CD8-positive, alpha-beta memory T cell (primary cell): Measurements from ENCODE around the gene EIF4E. TPM values are rescaled to one million over a fixed set of nuclear protein-coding genes. Genes with fewer than 3 reads are reported as not detected.

Experiments
- CTCF ChIA-PET: fragments of 350-600 bp; sonication (Branson Sonifier 250); formaldehyde crosslinking; loops from one replicate; lab custom pipeline; 2021; ENCODE audit warnings: antibody characterized with exemption; lab: Charles Lee
- POLR2A ChIA-PET: fragments of 350-600 bp; sonication (Branson Sonifier 250); formaldehyde crosslinking; loops from one replicate; lab custom pipeline; 2021; ENCODE audit warnings: antibody characterized with exemption; lab: Charles Lee
- DNase-seq, 5 donors: peaks; one replicate each; pipeline versions ENCODE4 v3.0.0 to v3.0.0-alpha.2; 2020 to 2022; ENCODE audit warnings: mixed read lengths in 1 of 5
- H3K27ac ChIP-seq: one replicate; pipeline ENCODE4 v1.7.0; 2013; ENCODE audit warnings: low read depth, mild to moderate bottlenecking, low read length, moderate library complexity
- H3K27me3 ChIP-seq: 2 replicates; pipeline ENCODE4 v1.7.0; 2013; ENCODE audit warnings: low read length, mild to moderate bottlenecking; ENCODE audit not compliant: insufficient read depth, poor library complexity, severe bottlenecking
- H3K36me3 ChIP-seq: 2 replicates; pipeline ENCODE4 v1.7.0; 2013; ENCODE audit warnings: mild to moderate bottlenecking, low read length, moderate library complexity; ENCODE audit not compliant: insufficient read depth
- H3K4me1 ChIP-seq: 2 replicates; pipeline ENCODE4 v1.7.0; 2013; ENCODE audit warnings: mild to moderate bottlenecking, low read length, moderate library complexity; ENCODE audit not compliant: insufficient read depth
- H3K4me3 ChIP-seq: 2 replicates; pipeline ENCODE4 v1.7.0; 2013; ENCODE audit warnings: mild to moderate bottlenecking, low read length
- H3K9me3 ChIP-seq: 2 replicates; pipeline ENCODE4 v1.7.0; 2013; ENCODE audit warnings: mild to moderate bottlenecking, low read length
- H3K27ac Mint-ChIP-seq, 8 donors: one replicate each; pipeline ENCODE4 v1.8.0; 2020 to 2021; ENCODE audit warnings: mixed read lengths in 8 of 8, mild to moderate bottlenecking in 6 of 8, inconsistent platforms in 3 of 8, moderate library complexity in 3 of 8
- H3K27me3 Mint-ChIP-seq, 2 donors: one replicate each; pipeline ENCODE4 v1.8.0; 2020 to 2021; ENCODE audit warnings: mixed read lengths in 2 of 2, mild to moderate bottlenecking in 1 of 2, moderate library complexity in 1 of 2
- H3K36me3 Mint-ChIP-seq, 3 donors: one replicate each; pipeline ENCODE4 v1.8.0; 2020 to 2021; ENCODE audit warnings: mixed read lengths in 3 of 3, inconsistent platforms in 1 of 3, mild to moderate bottlenecking in 1 of 3
- H3K4me1 Mint-ChIP-seq, 3 donors: one replicate each; pipeline ENCODE4 v1.8.0; 2020 to 2021; ENCODE audit warnings: mixed read lengths in 3 of 3, inconsistent platforms in 1 of 3, mild to moderate bottlenecking in 1 of 3
- H3K4me3 Mint-ChIP-seq, 7 donors: one replicate each; pipeline ENCODE4 v1.8.0; 2020 to 2021; ENCODE audit warnings: mixed read lengths in 7 of 7, mild to moderate bottlenecking in 6 of 7, moderate library complexity in 4 of 7, inconsistent platforms in 2 of 7
- H3K9me3 Mint-ChIP-seq, 5 donors: one replicate each; pipeline ENCODE4 v1.8.0; 2020 to 2022; ENCODE audit warnings: mixed read lengths in 5 of 5, mild to moderate bottlenecking in 3 of 5, moderate library complexity in 2 of 5, inconsistent platforms in 1 of 5
- polyA plus RNA-seq: library from polyadenylated mRNA; unstranded; fragments of 300-500 nt; fragmentation: Illumina TruSeq; gene quantifications from one replicate; pipeline ENCODE4 v1.2.3, GENCODE V29; 2021
- total RNA-seq, 2 experiments: library from RNA; stranded (reverse); gene quantifications; one replicate each; pipeline ENCODE4 v1.2.3, GENCODE V29; 2021

The EIF4E gene
- total and polyA plus RNA-seq, 3 experiments from 2014 or later = 58.5 to 168 (median 157) TPM

DNA sequence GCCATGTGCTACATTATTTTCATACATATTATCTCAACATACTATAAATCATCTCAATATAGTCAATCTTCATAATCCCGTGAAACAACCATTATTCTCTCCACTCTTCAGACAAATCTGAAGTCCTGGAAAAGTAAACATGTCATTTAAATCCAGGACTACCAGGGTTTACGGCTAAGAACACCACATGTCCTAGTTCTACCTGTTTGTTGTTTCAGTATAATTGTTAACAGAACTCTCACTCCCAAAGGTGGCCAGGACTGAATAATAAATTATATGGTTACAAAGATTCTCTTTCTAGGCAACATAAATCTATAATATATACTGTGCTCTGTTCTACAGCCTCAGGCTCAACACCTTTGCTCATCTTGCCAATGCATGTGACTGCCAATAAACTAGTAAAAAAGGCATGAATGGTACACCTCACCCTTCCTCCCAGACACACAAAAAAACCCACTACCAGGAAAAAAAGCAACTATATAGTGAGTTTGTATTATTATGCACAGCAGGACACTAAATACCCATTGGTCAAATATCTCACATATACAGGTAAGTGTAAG lies 20.1 kb downstream of the EIF4E start:
- Histone ChIP-seq H3K27ac (no peak overlapping the region), H3K4me1 (peaks cover 42% of the 10 kb centered on the region), H3K9me3 (no peaks in the 10 kb centered on the region), H3K4me3 (no peak overlapping the region), H3K27me3 (no peaks in the 10 kb centered on the region), H3K36me3 (no peaks in the 10 kb centered on the region)
- no peak for DNase-seq
- ChIA-PET POLR2A (no interaction called here), CTCF (no interaction called here)
- Mint-ChIP-seq H3K36me3 (peaks cover 0 to 15% (median 3%) of the 10 kb centered on the region in 3 donors), H3K4me3 (peak overlapping the region in 1 of 7 donors; percentile 19), H3K27ac (peak overlapping the region in 4 of 8 donors; percentile 30 to 48 (median 38)), H3K9me3 (no peaks in the 10 kb centered on the region), H3K4me1 (peaks cover 52 to 79% (median 63%) of the 10 kb centered on the region in 3 donors), H3K27me3 (no peaks in the 10 kb centered on the region)

DNA sequence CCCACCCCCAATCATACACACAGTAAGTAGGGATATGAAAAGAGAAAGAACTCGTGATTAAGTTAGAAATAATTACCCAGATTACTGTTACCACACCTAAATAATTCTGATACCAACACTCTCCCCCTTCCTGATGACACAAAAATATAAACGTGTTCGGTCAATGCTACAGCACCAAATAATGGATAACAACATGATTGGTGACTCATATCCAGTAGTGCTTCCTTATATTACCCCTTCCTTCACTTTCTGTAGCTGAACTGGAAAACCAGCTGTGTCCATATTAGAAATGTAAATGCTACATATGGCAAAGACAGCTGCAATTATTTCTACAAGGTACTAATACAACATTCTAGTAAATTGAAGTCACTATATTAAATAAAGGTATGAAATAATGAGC lies 20.8 kb downstream of the EIF4E start:
- Histone ChIP-seq H3K4me3 (no peak overlapping the region), H3K36me3 (no peaks in the 10 kb centered on the region), H3K27me3 (no peaks in the 10 kb centered on the region), H3K4me1 (peaks cover 42% of the 10 kb centered on the region), H3K9me3 (no peaks in the 10 kb centered on the region), H3K27ac (no peak overlapping the region)
- peak overlapping the region in 4 of 8 donors; percentile 2 to 66 (median 13) for H3K27ac Mint-ChIP-seq
- H3K4me3 Mint-ChIP-seq = peak overlapping the region in 1 of 7 donors; percentile 2
- peaks cover 53 to 81% (median 69%) of the 10 kb centered on the region in 3 donors for H3K4me1 Mint-ChIP-seq
- no peaks in the 10 kb centered on the region for H3K9me3 Mint-ChIP-seq
- ChIA-PET CTCF (no interaction called here), POLR2A (no interaction called here)
- DNase-seq = no peak
- no peaks in the 10 kb centered on the region for H3K27me3 Mint-ChIP-seq
- H3K36me3 Mint-ChIP-seq = peaks cover 0 to 15% (median 3%) of the 10 kb centered on the region in 3 donors

DNA sequence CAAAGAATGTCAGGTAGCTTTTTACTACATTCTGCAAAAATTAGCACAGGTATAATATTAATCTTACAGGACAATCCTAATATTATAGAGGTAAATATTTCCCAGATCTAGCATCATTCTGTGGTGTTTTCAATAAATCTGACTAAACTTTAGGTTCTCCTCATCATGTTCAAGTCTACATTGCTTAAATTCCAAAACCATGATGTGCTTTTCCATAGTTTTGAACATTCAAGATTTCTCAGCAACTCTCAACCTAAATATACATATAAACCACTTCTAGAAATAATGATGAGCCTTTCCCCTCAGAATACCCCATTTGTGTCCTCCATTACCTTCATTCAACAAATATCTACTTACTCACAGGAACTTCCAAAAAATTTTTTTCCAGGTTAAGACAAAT lies 23.1 kb downstream of the EIF4E start:
- no peak overlapping the region for H3K27ac ChIP-seq
- H3K36me3 ChIP-seq = peaks cover 4% of the 10 kb centered on the region
- CTCF ChIA-PET = interaction anchor here (0.7 kb wide), 1 partner anchor 10 kb away, joined by 3 read pairs; no protein-coding TSS in a partner anchor
- H3K27ac Mint-ChIP-seq = peak overlapping the region in 4 of 8 donors; percentile 0 to 44 (median 14)
- H3K4me3 ChIP-seq = no peak overlapping the region
- H3K27me3 ChIP-seq = no peaks in the 10 kb centered on the region
- H3K9me3 Mint-ChIP-seq = no peaks in the 10 kb centered on the region
- peaks cover 7 to 24% (median 11%) of the 10 kb centered on the region in 3 donors for H3K36me3 Mint-ChIP-seq
- POLR2A ChIA-PET = no interaction called here
- DNase-seq = no peak
- peaks cover 42% of the 10 kb centered on the region for H3K4me1 ChIP-seq
- no peaks in the 10 kb centered on the region for H3K9me3 ChIP-seq
- H3K4me3 Mint-ChIP-seq = no peak overlapping the region
- H3K4me1 Mint-ChIP-seq = peaks cover 63 to 89% (median 86%) of the 10 kb centered on the region in 3 donors
- no peaks in the 10 kb centered on the region for H3K27me3 Mint-ChIP-seq

DNA sequence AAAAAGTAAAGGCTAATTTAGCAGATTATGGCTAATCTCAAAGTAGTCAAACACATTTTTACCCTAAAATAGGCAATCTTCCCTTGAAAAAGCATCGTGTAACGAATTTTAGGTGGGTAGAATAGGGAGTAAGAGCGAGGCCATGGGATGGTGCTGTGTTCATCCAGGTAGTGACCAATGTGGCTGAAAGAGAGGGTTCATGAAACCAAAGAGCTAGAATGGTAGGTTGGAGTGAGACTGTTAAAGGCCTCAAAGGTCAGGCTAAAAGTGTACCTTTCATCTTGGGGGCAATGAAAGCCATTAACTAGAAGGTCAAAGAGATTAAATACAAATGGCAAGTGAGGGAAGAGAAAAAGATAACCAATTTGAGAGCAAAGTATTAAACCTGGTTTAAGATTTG lies 23.6 kb downstream of the EIF4E start:
- ChIA-PET POLR2A (no interaction called here), CTCF (interaction anchor here (0.6 to 0.7 kb wide), 2 partner anchors 9 to 17 kb away, joined by 3 read pairs; no protein-coding TSS in a partner anchor)
- H3K27me3 ChIP-seq = no peaks in the 10 kb centered on the region
- peaks cover 4% of the 10 kb centered on the region for H3K36me3 ChIP-seq
- Mint-ChIP-seq H3K4me3 (no peak overlapping the region), H3K4me1 (peaks cover 66 to 90% (median 90%) of the 10 kb centered on the region in 3 donors), H3K9me3 (no peaks in the 10 kb centered on the region), H3K27ac (peak overlapping the region in 4 of 8 donors; percentile 0 to 62 (median 46)), H3K27me3 (no peaks in the 10 kb centered on the region), H3K36me3 (peaks cover 11 to 29% (median 14%) of the 10 kb centered on the region in 3 donors)
- H3K4me3 ChIP-seq = no peak overlapping the region
- H3K27ac ChIP-seq = no peak overlapping the region
- DNase-seq = no peak
- H3K4me1 ChIP-seq = peaks cover 42% of the 10 kb centered on the region
- no peaks in the 10 kb centered on the region for H3K9me3 ChIP-seq

DNA sequence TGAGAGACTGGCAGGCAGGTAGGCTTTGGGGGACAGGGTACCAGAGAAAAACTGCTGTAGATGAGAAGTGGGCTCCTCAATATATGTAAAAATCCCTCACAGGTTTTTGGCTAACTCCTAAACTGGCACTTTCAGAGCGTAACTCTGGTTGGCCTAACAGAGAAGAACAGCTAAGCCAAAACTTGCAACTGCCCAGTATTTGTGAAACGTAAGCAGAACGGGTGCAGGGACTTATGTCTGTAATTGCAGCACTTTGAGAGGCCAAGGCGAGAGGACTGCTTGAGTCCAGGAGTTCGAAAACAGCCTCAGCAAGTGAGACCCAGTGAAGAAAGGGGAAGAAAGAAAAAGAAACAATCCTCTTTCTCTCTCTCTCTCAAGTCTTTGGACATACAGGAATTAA lies 25.0 kb downstream of the EIF4E start:
- Histone ChIP-seq H3K9me3 (no peaks in the 10 kb centered on the region), H3K4me3 (no peak overlapping the region), H3K36me3 (peaks cover 4% of the 10 kb centered on the region), H3K27ac (no peak overlapping the region), H3K27me3 (no peaks in the 10 kb centered on the region), H3K4me1 (peaks cover 33% of the 10 kb centered on the region)
- H3K4me1 Mint-ChIP-seq = peaks cover 64 to 90% (median 89%) of the 10 kb centered on the region in 3 donors
- DNase-seq = no peak
- CTCF ChIA-PET = no interaction called here
- peak overlapping the region in 3 of 8 donors; percentile 5 to 61 (median 20) for H3K27ac Mint-ChIP-seq
- peaks cover 11 to 28% (median 18%) of the 10 kb centered on the region in 3 donors for H3K36me3 Mint-ChIP-seq
- no peak overlapping the region for H3K4me3 Mint-ChIP-seq
- H3K27me3 Mint-ChIP-seq = no peaks in the 10 kb centered on the region
- POLR2A ChIA-PET = no interaction called here
- no peaks in the 10 kb centered on the region for H3K9me3 Mint-ChIP-seq

DNA sequence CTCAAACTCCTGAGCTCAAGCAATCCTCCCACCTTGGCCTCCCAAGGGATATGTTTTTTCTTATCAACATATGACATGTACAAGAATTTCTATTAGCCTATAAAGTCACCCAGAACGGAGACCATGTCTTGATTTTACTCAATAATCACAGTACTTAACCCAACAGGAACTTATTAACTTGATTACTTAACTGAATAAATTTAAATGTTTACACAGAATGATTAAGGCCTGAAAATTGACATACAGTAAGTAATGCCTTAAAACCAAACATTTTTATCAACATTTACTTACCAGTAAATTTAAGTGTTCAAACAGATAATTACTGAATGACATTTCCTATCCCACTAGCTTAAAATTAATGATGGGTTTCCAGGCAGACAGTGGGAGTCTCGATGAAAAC lies 25.4 kb downstream of the EIF4E start:
- no peaks in the 10 kb centered on the region for H3K27me3 Mint-ChIP-seq
- no peak overlapping the region for H3K4me3 Mint-ChIP-seq
- ChIA-PET POLR2A (no interaction called here), CTCF (no interaction called here)
- no peak for DNase-seq
- Histone ChIP-seq H3K4me1 (peaks cover 30% of the 10 kb centered on the region), H3K36me3 (peaks cover 4% of the 10 kb centered on the region), H3K9me3 (no peaks in the 10 kb centered on the region), H3K27ac (no peak overlapping the region), H3K27me3 (no peaks in the 10 kb centered on the region), H3K4me3 (no peak overlapping the region)
- no peaks in the 10 kb centered on the region for H3K9me3 Mint-ChIP-seq
- H3K4me1 Mint-ChIP-seq = peaks cover 61 to 88% (median 88%) of the 10 kb centered on the region in 3 donors
- peaks cover 11 to 30% (median 18%) of the 10 kb centered on the region in 3 donors for H3K36me3 Mint-ChIP-seq
- H3K27ac Mint-ChIP-seq = peak overlapping the region in 4 of 8 donors; percentile 5 to 85 (median 39)

DNA sequence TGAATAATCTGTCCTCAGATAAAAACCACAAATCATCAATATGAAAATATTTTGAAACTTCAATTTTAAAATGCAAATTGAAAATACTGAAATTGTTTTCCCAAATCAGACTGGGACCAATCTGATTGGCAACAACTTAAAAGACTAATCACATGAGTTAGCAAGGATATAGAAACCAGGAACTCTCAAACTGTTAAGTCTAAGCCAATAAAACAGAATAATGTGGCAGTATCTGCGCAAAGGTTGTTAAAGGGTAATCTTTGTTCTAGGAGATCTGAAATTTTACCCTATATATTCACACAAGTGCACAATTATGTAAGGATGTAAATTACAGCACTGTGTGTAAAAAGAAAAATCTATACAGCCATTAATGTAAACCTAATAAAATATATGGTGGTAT lies 29.7 kb downstream of the EIF4E start:
- peaks cover 35 to 71% (median 68%) of the 10 kb centered on the region in 3 donors for H3K4me1 Mint-ChIP-seq
- no peak for DNase-seq
- no peaks in the 10 kb centered on the region for H3K9me3 ChIP-seq
- H3K4me3 Mint-ChIP-seq = no peak overlapping the region
- no peaks in the 10 kb centered on the region for H3K27me3 Mint-ChIP-seq
- no peak overlapping the region for H3K4me3 ChIP-seq
- peak overlapping the region in 2 of 8 donors; percentile 38 to 55 for H3K27ac Mint-ChIP-seq
- CTCF ChIA-PET = no interaction called here
- no peak overlapping the region for H3K27ac ChIP-seq
- H3K36me3 Mint-ChIP-seq = peaks cover 11 to 58% (median 31%) of the 10 kb centered on the region in 3 donors
- peaks cover 4% of the 10 kb centered on the region for H3K36me3 ChIP-seq
- POLR2A ChIA-PET = no interaction called here
- no peaks in the 10 kb centered on the region for H3K27me3 ChIP-seq
- peaks cover 5% of the 10 kb centered on the region for H3K4me1 ChIP-seq
- H3K9me3 Mint-ChIP-seq = no peaks in the 10 kb centered on the region

DNA sequence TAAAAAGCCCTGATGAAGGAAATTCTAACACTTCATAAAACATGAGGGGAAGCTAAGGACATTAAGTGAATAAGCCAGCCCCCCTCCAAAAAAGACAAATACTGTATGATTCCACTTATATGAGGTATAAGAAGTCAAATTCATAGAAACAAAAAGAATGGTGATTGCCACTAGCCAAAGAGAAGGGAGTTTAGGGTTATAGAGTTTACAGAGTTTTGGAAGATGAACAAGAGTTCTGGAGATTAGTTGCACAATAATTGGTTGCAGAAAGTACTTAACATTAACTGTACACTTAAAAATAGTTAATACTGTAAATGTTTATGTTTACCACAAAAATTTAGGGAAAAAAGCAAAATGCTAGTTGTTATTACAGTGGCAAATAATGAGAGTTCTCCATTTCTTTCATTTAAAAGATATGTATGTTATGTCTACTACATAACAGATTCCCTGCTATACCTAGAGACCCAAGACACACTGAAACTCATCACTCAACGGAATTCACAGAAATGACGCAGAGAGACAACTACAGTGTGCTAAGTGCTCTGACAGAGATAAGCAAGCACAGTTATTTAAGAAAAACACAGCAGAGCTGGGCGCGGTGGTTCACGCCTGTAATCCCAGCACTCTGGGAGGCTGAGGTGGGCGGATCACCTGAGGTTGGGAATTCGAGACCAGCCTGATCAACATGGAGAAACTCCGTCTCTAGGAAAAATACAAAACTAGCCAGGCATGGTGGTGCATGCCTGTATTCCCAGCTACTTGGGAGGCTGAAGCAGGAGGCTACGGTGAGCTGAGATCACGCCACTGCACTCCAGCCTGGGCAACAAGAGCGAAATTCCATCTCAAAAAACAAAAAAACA lies 37.2 kb downstream of the EIF4E start:
- POLR2A ChIA-PET = no interaction called here
- Mint-ChIP-seq H3K27ac (peak overlapping the region in 1 of 8 donors; percentile 14), H3K9me3 (no peaks in the 10 kb centered on the region), H3K27me3 (no peaks in the 10 kb centered on the region), H3K4me1 (peaks cover 21 to 47% (median 43%) of the 10 kb centered on the region in 3 donors), H3K4me3 (no peak overlapping the region), H3K36me3 (peaks cover 17 to 81% (median 32%) of the 10 kb centered on the region in 3 donors)
- H3K9me3 ChIP-seq = no peaks in the 10 kb centered on the region
- CTCF ChIA-PET = interaction anchor here (0.6 to 1.0 kb wide), 3 partner anchors 34 to 805 kb away, joined by 3 read pairs; partner anchors contain the start of gene EIF4E
- no peaks in the 10 kb centered on the region for H3K27me3 ChIP-seq
- H3K36me3 ChIP-seq = peaks cover 19% of the 10 kb centered on the region
- no peaks in the 10 kb centered on the region for H3K4me1 ChIP-seq
- H3K4me3 ChIP-seq = no peak overlapping the region
- no peak overlapping the region for H3K27ac ChIP-seq
- DNase-seq = no peak
